HEK293T (cell line): Measurements from ENCODE around the gene GJB2.

Experiments
- CTBP1 ChIP-seq: fragments of 450-650 bp; IDR thresholded peaks from 2 replicates; pipeline ENCODE4 v1.6.1; 2016; ENCODE audit warnings: borderline replicate concordance
- ELF4 ChIP-seq: fragments of 450-650 bp; IDR thresholded peaks from 2 replicates; pipeline ENCODE4 v1.6.1; 2017; ENCODE audit warnings: antibody characterized with exemption
- FOXM1 ChIP-seq: fragments of 450-650 bp; IDR thresholded peaks from 2 replicates; pipeline ENCODE4 v1.6.1; 2017; ENCODE audit warnings: mild to moderate bottlenecking, borderline replicate concordance
- SP1 ChIP-seq: fragments of 450-650 bp; IDR thresholded peaks from 2 replicates; pipeline ENCODE4 v1.6.1; 2017
- SUZ12 ChIP-seq: fragments of 450-650 bp; IDR thresholded peaks from 2 replicates; pipeline ENCODE4 v1.6.1; 2016; ENCODE audit warnings: mild to moderate bottlenecking
- ZNF384 ChIP-seq: fragments of 450-650 bp; IDR thresholded peaks from 2 replicates; pipeline ENCODE4 v1.6.1; 2016

- no peak for TF ChIP-seq FOXM1
- no peak for TF ChIP-seq CTBP1
- TF ChIP-seq ELF4 = no peak
- no peak for TF ChIP-seq SP1
- no peak for TF ChIP-seq SUZ12
- TF ChIP-seq ZNF384 = no peak
Measured at GRCh38 chr13:20150561-20150960, 42.2 kb downstream of the GJB2 start.
